DMS153 (cell line): ENCODE data around the gene RER1.

ENCODE experiments used
- DNase-seq: peaks from one replicate; lab custom pipeline; 2025; lab: John Stamatoyannopoulos, UW

Gene RER1

DNA sequence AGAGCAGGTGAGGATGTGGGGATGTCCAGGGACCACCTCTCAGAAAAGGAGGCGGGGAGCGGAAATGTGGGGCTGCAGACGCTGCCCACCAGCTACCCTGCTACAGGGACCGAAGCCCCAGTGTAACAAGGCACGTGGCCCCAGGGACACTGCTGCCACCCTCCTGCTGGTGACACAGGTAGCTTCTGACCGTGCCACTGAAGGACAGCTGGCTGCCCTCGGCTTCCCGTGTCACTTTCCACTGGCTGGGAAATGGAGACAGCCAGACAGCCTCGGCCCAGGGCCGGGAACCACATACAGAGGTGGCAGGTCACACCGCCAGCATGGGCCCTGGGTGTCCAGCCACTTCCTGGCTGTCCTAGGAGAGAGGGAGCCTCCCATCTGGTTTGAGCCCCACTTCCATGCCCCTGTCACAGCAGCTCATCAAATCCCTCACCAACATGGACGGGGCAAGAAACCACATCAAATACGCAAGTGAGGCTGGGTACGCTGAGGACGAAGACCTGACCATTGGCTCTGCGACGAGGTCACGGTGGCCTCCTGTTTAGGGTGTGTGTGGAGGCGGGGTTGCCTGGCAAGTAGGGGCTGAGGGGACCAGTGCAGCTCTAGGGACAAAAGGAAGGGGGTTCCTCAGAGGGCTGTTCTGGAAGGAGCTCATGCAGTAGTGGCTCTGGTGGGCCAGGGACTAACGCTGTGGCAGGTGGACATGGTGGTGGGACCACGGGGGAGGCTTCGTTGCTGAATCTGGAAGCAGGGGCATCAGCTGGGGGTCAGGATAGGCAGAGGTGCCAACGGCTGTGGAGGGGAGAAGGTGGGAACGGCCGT lies 15.7 kb downstream of the RER1 start:
- DNase-seq = no peak

DNA sequence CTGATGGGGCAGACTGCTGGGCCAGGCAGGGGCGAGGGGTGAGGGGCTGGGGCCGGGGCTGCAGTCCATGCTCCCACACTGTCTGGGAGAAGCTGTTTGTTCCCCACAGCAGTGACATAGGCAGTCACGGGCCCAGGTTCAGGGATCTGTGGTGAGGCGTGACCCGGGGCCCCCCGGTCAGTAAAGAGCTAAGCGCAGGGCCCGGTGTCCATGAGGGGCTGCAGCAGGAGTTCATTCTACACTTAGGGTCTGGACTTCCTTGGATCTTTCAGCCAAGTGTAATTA lies 16.3 kb downstream of the RER1 start:
- no peak for DNase-seq

GRCh38 chr1:2408456-2408855 lies 16.8 kb downstream of the RER1 start:
- no peak for DNase-seq

DNA sequence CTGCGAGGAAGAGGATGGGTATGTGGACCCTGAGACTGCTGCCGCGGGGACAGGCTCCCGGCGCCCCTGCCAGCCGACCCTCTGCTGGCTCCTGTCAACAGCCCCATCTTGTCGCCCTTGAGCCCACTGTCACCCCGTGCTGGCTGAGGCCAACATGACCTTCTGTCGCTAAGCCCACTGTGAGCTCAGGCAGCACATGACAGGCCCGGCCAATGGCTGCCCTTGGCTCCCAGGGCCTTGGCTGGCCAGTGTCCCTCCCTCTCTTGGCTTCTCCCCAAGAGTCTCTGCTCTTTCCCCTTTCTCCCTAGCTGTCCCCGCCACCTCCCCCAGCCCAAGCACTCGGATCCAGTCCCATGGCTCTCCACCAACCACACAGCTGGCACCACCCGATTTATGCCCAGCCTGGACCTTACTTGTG lies 17.2 kb downstream of the RER1 start:
- DNase-seq = no peak

DNA sequence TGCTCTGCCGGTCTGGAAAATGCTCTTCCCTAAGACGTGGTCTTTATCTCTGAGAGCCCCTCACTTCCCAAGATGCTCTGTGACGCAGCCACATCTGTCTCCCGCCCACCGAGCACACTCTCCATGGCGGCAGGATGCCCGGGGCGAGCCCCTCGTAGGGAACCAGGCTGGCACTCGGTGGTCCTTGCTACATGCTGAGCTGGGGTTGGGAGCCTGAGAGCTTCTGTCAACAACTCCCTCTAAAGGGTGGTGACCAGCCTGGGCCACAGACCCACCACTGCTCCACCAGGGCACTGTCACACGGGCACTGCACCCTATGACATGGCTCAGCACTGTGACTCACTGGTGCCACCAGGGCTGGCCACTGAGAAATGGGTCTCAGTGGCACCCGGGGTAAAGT lies 18.1 kb downstream of the RER1 start:
- DNase-seq = no peak

GRCh38 chr1:2411801-2412394 lies 20.3 kb downstream of the RER1 start:
- no peak for DNase-seq

GRCh38 chr1:2412395-2412772 lies 20.7 kb downstream of the RER1 start, which contains the start of gene PEX10:
Gene PEX10 (minus strand): TSS chr1:2412564. CDS start chr1:2412502, 62 bp downstream.
- DNase-seq = peak; percentile 97

DNA sequence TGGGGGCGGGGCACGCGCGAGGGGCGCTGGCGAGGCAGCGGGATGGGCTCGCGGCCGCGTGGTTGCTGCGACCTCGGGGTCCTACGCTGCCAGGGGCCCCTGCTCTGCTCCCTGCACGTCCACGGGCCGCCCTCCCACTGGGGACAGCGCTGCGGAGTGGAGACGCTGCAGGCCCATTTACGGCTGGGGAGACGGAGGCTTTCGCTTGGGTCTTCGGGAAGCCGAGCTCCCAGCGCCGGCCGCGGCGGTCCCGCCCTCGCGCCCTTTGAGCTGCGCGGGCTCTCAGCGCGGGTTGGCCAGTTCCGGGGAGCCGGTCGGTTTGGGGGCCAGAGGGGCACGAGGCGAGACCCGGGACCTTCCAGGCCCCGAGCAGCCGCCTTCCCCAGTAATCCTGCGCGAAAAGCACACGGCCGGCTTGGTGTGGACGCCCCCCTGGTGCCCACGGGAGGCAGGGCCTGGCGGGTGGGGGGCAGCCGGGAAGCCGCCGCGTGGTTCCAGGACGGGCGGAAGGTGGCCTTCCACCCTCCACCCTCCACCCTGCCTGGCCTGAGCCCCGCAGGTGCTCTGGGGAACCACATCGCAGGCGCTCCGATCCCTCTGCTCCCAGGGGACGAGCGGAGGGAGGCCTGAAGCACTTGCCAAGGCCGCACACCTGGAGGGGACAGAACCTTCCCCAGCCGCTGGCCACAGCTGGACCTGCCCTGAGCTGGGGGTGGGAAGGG lies 21.3 kb downstream of the RER1 start:
- DNase-seq = peak; percentile 29

DNA sequence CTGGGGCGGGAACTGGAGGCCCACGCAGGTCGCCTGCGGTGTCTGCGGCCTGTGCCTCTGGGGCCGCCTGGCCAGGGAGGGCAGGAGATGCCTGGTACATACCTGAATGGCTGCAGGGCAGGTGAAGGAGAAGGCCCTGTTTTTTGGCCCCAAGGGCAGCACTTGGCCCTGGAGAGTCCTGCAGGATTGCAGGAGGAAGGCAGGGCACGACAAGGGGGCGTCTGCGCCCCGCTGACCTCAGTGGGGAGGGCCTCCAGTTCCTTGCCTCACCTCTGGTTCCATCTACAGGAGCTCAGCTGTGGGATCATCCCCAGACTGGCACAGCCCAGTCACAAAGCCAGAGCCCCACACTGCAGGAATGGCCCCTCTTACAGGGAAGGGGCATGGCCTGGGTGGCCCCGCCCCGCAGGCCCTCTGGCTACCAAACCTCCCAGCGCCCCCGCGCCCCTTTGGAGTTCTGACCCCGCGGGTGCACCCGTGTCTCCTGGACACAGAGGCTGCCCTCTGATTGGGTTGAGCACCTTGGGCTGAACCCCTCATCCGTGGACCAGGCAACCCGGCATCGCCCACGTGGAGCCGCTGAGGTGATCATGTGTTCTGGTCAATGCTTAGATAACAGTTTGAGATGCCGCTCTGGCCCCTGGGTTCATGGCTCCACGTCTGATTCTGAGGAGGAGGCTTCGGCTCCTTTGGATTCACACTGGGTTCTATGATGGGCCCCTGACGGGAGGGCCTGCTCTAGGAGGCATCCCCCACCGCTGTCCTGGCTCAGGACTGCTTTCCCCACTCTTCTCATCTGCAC lies 22.1 kb downstream of the RER1 start:
- DNase-seq = no peak

- DNase-seq = peak; percentile 62
Observed at GRCh38 chr1:2414297-2414958, 22.8 kb downstream of the RER1 start.

DNA sequence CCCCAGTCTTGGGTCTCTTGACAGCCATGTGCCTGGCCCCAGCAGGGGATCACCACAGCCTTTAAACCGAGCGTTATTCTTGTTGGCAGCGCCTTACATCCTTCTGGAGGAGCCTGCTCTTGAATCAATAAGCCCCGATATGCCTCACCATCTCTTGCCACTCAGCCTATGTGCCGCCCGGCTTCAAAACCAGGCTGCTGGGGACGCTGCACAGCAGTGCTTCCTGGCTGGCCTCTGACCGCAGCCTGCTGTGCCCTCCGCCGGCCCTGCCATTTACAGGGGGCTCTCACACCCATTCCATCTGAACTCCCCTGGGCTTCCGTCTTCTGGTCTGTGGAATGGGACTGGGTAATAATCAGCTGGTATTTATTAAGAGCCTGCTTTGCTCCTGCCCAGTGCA lies 23.7 kb downstream of the RER1 start:
- peak; percentile 33 for DNase-seq

GRCh38 chr1:2415801-2416208 lies 24.2 kb downstream of the RER1 start:
- DNase-seq = peak; percentile 85

- peak; percentile 42 for DNase-seq
Observed at GRCh38 chr1:2416403-2416802, 24.8 kb downstream of the RER1 start.

DNA sequence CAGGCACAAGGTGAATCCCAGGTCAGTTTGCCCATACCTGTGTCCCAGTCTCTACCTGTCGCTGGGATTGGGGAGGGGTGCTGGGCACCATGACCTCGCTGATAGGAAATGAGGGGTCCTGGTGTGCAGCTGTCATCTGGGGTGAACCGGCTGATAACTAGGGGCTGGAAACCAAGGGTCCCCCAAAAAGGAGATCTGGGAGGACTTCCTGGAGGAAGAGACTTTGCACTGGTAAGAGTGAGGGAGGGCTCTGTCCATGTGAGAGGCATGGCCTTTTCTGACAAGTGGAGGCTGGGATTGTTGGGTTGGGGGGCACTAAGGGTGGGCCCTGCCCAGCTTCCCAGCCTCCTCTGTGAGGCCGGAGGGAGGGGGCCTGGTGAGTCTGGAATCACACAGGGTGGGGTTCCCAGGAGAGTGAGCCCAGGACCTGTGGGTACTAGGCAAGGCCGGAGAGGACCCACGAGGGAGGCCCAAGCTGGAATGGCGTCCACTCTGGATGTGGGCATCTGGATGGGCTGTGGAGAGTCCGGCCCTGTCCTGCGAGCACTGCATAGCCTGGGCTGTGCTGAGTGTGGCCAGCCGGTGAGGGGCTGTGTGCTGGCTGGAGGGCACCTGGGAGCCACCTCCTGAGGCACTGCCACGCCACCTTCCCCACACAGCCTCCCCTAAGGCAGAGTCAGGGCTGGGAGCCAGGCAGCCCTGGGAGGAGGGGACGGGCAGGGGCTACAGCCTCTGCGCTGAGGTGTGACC lies 25.6 kb downstream of the RER1 start:
- no peak for DNase-seq

DNA sequence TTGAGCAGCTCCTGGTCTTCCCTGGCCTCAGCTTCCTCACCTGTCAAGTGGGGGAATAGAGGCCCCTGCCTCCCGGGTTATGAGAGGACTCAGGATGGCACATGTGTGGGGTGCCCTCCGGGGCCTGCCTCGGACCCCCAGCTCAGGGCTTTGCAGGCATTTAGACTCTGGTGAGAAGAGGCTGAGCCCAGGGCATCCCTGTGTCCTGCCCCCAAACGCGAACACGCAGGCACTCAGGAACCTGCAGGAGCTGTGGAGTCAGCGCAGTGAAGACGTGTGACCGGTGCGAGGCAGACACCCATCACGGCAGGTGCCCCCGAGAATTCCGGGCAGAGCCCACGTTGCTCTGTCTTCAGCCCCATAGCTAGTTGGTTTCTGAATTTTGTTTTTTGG lies 26.2 kb downstream of the RER1 start:
- DNase-seq = no peak

DNA sequence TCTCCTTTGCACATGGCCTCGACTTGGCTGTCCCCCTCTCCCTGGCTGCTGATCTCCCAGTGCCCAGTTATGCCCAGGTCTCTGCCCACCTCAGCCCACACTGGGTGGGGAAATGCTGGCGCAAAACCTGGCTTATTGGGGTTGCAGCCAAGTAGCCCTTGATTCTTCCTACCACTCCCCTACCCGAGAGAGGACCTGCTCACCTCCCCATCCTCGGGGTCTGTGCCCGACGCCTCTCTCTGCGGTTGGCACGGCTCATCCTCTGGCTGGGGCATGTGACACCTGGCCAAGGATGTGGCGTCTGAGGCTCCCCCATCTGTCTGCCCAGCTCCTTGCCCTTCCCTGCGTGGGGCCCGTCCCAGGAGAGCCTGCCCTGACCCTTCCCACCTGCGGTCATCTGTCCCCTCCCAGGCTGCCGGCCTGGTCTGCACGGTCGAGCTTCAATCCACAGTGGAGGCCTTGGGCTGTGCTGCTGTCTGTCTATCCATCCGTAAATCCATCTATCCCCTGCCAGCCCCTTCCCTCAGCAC lies 27.2 kb downstream of the RER1 start:
- no peak for DNase-seq

DNA sequence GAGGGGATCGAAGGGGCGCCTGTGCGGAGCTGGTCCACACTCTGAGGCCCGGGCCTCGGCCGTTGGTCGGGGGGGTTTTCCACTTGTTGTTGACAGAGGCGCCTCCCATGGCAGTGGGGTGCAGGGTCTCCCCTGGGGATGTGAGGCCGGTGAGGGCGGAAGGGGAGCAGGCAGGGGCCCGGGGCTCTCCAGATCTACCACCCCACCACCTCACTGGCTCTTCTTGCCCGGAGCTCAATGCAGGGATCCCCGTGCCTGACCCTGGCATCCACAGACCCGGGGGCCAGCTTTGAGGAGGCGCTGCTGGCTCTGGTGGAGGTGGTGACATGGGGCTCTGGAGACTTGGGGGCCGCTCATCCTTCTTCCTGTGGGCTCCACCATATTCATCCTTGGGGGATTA lies 27.8 kb downstream of the RER1 start:
- no peak for DNase-seq

DNA sequence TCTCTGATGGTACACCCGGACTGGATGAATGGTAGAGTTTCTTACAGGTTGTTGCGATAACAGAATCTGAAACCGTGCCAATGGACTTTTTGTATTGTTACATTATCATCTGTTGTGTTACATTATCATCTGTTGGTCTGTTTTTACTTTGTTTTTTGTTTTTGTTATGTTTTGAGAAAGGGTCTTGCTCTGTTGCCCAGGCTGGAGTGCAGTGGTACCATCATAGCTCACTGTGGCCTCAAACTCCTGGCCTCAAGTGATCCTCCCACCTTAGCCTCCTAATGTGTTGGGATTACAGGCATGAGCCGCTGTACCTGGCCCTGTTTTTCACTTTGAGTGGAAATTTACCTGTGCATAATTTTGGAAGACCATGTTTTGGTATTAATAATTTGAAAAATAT lies 30.9 kb downstream of the RER1 start:
- no peak for DNase-seq

GRCh38 chr1:2425892-2426291 lies 34.3 kb downstream of the RER1 start:
- DNase-seq = no peak

DNA sequence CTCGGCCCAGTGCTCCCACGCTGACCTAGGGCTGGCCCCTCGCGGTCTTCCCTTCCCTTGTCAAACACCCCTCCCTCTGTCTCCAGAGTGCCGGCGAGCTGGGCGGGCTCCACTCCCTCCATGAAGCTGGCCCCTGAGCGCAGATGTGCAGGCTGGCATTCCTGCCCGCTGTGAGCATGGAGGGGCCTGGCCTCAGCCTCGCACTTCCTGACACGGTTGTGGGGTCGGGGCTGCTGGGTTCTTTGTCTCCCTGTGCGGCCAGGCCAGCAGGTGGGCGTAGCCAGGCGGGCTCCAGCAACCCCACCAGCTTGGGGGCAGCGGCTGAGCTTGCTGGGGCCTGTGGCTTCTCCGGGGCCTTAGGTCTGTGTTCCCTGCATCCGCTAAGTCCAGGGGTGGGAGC lies 34.9 kb downstream of the RER1 start:
- no peak for DNase-seq

GRCh38 chr1:2427051-2427450 lies 35.4 kb downstream of the RER1 start:
- DNase-seq = no peak
